Left renal pelvis (tissue), 4 donors: Measurements from ENCODE around the gene CTNND1. TPM values are rescaled to one million over a fixed set of nuclear protein-coding genes. Genes with fewer than 3 reads are reported as not detected.
"Not testable (repeated sequence)": the region's sequence is repeated elsewhere in the genome, so short reads cannot be mapped to it uniquely, and the experiment has no call there.

Experiments used
- DNase-seq, 4 donors: peaks; one replicate each; pipeline ENCODE4 v3.0.0-alpha.2; 2013; ENCODE audit warnings: low read depth in 4 of 4, low spot score in 3 of 4
- polyA plus RNA-seq, 4 donors: library from polyadenylated mRNA; unstranded; fragments of 120-200 nt; gene quantifications; one replicate each; pipeline ENCODE4 v1.2.1, GENCODE V29; 2013; ENCODE audit not compliant: insufficient read length in 4 of 4

Gene CTNND1
- polyA plus RNA-seq: 100 to 1,000 TPM; 144 to 230 (median 216) TPM

GRCh38 chr11:57761301-57762234 is at the start of gene CTNND1:
Gene CTNND1, plus strand, starts transcription at chr11:57761802. Its CDS starts 29,677 bp downstream, at chr11:57791479.
- DNase-seq: peak; percentile 94 to 97 (median 96)

GRCh38 chr11:57712256-57713150 is 49.1 kb upstream of the CTNND1 start, which contains the start of gene TMX2:
Gene TMX2, plus strand, starts transcription at chr11:57712593. Its CDS starts 26 bp downstream, at chr11:57712619.
- DNase-seq: peak; percentile 93 to 98 (median 97)

GRCh38 chr11:57713835-57714234 is 47.8 kb upstream of the CTNND1 start:
- no peak for DNase-seq

GRCh38 chr11:57716726-57717125 is 44.9 kb upstream of the CTNND1 start:
- DNase-seq: not testable (repeated sequence)

- DNase-seq: no peak
These were observed 34.4 kb upstream of the CTNND1 start for GRCh38 chr11:57727185-57727584.

- DNase-seq: no peak
These were observed 32.8 kb upstream of the CTNND1 start for GRCh38 chr11:57728829-57729228.

- no peak for DNase-seq
These were observed 32.1 kb upstream of the CTNND1 start for GRCh38 chr11:57729479-57729878.

GRCh38 chr11:57732661-57733060 is 28.9 kb upstream of the CTNND1 start:
- no peak for DNase-seq

- no peak for DNase-seq
These were observed 25.8 kb upstream of the CTNND1 start for GRCh38 chr11:57735619-57736298.

- DNase-seq: peak; percentile 91 to 95 (median 94)
These were observed 20.2 kb upstream of the CTNND1 start, which contains the start of gene SELENOH for GRCh38 chr11:57741132-57742086. Gene SELENOH, plus strand, starts transcription at chr11:57741491. Its CDS starts 105 bp downstream, at chr11:57741596.

GRCh38 chr11:57742087-57742452 is 19.5 kb upstream of the CTNND1 start:
- DNase-seq: no peak

- no peak for DNase-seq
These were observed 17.2 kb upstream of the CTNND1 start for GRCh38 chr11:57744357-57744756.

- DNase-seq: no peak
These were observed 16.4 kb upstream of the CTNND1 start for GRCh38 chr11:57745206-57745605.

GRCh38 chr11:57746920-57747319 is 14.7 kb upstream of the CTNND1 start:
- DNase-seq: no peak

- DNase-seq: no peak
These were observed 10.4 kb upstream of the CTNND1 start for GRCh38 chr11:57751176-57751575.

GRCh38 chr11:57751676-57752253 is 9.8 kb upstream of the CTNND1 start, which contains the start of gene BTBD18:
Gene BTBD18, minus strand, starts transcription at chr11:57751819. Its CDS starts 631 bp downstream, at chr11:57751188.
- DNase-seq: no peak

- no peak for DNase-seq
These were observed 8.6 kb upstream of the CTNND1 start for GRCh38 chr11:57752954-57753353.

GRCh38 chr11:57758174-57758573 is 3.4 kb upstream of the CTNND1 start:
- DNase-seq: no peak
